HG02610 (cell line): Measurements from ENCODE around the gene RALB.
"Not testable (repeated sequence)": the region's sequence is repeated elsewhere in the genome, so short reads cannot be mapped to it uniquely, and the experiment has no call there.

ENCODE experiments used
- ATAC-seq: cut with Tn5 transposase; IDR thresholded peaks from one replicate; pipeline ENCODE4 v1.9.1; 2021; ENCODE audit warnings: mild to moderate bottlenecking, moderate library complexity; ENCODE audit not compliant: unreplicated experiment

The RALB gene

GRCh38 chr2:120313695-120314615, 61.3 kb downstream of the RALB start:
- ATAC-seq = no peak

DNA sequence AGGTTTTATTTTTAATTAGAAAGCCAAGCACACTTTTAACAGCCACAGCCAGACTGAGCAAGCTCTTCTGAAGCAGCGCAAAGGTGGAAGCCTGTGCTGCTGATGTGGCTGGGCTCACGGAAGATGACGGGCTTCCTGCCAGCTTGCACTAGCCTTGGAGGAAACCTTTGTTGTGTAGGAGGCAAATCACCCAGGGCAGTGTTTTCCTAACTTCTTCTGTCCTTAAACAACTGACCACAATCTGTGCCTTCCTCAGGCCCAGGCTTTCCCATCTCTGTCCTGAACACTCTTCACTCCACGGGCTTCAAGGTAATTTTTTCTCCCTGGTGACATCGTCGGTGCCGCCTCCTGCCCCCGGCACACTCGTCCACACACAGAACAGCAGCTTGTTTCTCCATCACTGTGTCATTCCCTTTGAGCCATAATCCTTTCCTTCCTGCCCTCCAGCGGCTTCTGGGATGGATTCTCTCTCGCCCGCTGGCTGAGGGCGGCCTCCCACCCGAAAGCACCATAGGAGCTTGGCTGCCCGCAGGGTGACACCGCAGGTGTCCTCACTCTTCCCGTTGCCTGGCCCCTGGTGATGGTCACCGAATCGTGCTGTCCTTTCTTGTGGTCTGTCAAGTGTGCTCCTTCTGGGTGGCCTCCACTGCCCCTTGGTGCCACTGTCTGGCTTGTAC, 62.2 kb downstream of the RALB start:
- ATAC-seq = no peak

DNA sequence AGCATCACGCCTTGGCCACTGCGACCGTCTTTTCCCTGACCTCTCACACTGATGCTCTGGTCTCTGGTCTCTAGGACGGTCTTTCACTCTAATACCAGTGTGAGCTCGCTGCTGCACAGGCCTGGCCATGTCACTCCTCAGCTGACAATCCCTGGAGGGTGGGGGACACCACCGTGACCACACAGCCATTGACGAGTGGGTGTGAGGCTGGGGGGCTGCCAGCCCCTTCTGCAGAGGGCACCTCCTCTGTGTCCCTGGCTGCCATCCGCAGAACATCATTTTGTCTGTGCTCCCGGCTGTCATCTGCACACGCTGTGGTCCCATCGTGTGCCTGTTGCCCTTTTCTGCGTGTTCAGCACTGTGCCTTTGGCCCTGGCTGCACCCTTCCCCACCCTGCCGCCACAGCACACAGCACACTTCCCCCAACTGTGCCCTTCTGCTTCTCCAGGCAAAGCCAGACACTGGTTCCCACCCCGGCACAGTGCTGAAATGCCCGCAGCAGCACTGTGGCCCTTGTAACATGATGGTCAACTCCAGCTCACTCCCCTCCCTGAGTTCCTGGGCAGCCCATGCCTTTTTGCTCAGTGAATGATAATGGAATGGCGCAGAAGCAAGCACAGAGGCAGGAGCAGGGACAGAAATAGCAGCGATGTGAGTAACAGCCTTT, 62.8 kb downstream of the RALB start:
- ATAC-seq = no peak

GRCh38 chr2:120316071-120316470, 63.4 kb downstream of the RALB start:
- no peak for ATAC-seq

- no peak for ATAC-seq
These were observed 64.0 kb downstream of the RALB start for GRCh38 chr2:120316528-120317179.

- ATAC-seq = no peak
These were observed 64.5 kb downstream of the RALB start for GRCh38 chr2:120317180-120317533.

DNA sequence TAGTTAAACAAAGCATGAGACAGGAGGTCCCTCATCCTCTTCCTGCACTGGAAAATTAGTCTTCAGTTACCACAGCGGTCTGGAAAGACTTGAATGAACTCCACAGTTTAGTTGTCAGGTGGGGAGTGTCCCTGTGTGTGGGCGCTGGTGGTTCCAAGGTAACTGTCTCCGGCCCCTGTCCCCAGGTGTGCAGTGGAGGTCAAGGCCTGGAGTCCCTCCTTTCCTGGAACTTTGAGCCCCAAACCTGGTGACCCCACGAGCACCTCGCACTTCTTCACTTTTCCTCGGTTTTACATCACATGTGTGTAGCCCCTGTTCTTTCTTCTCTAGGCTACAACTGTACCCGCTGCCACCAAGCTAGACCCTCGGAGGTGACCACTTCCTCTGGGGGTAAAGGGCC, 65.3 kb downstream of the RALB start:
- no peak for ATAC-seq

- ATAC-seq = no peak
These were observed 66.0 kb downstream of the RALB start for GRCh38 chr2:120318626-120319025.

DNA sequence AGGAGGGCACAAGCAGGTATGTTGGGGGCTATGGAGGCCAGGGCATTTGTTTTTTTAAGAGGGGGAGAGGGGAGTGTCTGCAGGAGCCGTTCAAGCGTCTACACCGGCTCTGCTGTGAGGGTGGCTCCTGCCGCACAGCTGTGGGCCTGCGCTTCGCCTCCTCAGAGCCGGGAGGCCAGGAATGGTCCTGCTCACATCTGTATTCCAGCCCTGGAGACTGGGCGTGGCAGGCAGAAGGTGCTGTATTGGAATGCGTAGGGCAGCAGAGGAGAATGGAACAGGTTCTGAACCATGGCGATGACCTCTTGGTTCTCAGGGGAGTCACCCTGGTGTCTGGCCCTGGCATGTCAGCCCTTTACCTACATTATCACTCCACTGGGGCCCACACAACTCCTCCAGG, 66.5 kb downstream of the RALB start:
- ATAC-seq = no peak

DNA sequence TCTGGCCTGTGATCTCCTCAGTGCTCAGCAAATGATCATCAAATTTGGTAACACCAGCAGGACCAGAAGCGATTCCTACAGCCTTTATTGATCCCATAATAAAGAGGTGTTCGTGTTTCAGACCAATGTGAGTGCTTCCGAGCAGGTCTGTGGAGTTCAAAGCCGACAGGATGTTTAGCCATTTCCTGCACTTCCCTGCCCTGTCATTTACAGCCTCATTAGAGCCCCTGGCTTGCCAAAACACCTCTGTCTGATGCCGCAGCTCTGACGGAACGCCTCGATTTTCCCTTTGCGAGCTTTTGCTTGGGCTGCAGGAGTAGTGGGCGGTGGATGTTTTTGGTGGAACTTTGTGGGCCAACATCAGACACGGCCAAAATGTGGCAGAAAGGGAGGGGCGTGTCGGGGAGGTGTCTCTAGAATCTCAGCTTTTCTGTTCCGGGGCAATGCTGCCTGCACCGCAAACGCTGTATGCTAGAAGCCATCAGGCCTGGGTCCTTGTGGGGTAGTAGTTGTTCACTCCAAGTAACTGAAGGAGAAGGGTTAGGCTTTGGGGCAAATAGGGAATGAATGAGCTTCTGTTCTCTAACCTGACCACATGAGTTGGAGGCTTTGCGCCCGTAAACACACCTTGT, 67.2 kb downstream of the RALB start:
- no peak for ATAC-seq

GRCh38 chr2:120320318-120320851, 67.7 kb downstream of the RALB start:
- ATAC-seq = no peak

- not testable (repeated sequence) for ATAC-seq
These were observed 68.4 kb downstream of the RALB start for GRCh38 chr2:120320887-120321556.

DNA sequence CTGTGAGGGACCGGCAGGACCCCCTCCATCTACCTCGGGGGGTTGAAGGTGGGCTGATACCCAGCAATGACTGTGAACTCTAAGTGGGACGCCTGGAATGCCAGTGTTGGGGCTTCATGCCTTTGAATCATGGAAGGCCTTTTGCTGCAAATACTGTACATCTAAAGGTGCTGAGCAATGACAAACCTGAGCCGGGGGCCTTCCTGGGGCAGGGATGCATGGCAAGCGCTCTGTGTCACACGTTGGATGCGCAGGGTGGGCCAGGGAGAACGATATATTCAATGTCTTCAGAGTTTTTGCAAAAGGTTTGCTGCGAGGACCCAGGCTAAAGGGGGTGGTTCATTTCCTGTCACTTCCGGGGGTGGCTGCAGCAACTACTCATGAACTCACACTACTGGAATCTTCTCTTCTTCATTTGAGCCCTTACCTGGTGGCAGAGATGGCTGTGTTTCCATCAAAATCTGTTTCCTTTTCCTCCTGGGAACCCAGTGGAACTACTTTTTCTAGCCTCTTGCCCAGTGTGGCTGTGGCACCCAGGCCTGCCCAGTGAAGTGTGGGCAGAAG, 69.2 kb downstream of the RALB start:
- ATAC-seq = no peak

DNA sequence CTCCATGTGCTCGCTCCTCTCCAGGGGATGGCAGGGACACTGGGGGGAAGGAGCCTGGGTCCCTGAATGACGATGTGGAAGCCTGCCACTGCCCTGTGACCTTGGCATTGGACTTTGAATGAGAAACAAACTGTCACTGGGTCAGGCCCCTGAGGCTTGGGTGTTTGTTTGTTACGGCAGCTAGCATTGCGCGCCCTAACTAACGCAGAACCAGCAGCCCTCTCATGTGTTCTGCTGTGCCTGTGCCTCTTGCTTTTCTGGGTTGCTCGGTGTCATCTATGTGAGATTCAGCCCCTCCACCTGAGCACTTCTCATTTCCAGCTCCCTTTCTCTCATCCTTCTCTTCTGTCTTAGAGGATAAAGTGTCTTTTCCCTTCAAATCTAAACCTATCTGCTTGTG, 69.7 kb downstream of the RALB start:
- no peak for ATAC-seq

- no peak for ATAC-seq
These were observed 70.6 kb downstream of the RALB start for GRCh38 chr2:120323214-120323613.

GRCh38 chr2:120323807-120324399, 71.3 kb downstream of the RALB start:
- ATAC-seq = no peak

DNA sequence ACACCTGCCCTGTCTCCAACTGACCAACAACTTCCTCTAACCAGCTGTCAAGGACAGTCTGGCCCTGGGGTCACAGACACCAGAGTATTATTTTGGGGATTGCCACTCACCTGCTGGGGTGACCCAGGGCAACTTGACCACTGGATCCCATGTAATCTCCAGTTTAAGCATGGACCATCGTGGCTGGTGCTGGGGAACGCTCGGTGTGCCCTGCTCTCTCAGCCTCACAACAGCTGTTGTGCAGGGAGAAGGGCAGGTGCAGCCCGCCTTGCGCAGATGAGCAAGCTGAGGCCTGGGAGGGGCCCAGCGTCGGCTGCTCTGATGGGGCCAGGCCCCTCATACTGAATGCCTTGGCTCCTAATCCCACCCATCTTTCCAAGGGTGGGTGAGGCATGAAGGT, 72.3 kb downstream of the RALB start:
- no peak for ATAC-seq

DNA sequence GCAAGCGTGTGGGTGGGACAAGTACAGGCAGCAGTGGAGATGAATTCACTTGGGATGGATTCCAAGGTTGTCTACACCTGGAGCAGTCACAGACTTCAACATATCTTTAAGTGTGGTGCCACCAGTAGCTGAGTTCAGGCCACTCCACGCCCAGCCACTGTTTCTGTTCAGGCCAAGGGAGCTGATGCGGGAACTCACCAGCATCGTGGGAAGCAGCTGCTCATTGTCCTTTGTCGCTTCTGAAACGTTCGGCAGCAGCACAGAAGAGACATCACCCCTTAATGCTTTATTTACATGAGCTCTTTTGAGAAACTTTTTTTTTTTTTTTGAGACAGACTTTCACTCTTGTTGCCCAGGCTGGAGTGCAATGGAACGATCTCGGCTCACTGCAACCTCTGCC, 73.4 kb downstream of the RALB start:
- no peak for ATAC-seq
